OCI-LY1 (cell line): ENCODE results near the gene HOXD9.

Source experiments
- EZH2 ChIP-seq: fragments of 200-600 bp; sonication (generic), shearing (Covaris generic); IDR thresholded peaks from 2 replicates; pipeline ENCODE4 v1.8.0; 2017; ENCODE audit warnings: borderline replicate concordance, mixed run types, mild to moderate bottlenecking, antibody characterized with exemption, low read length, moderate library complexity, mixed read lengths
- TF ChIP-seq, protein P1 (sequence below): fragments of 200-600 bp; sonication (generic), shearing (Covaris generic); IDR thresholded peaks from 2 replicates; pipeline ENCODE4 v1.5.1; 2017; ENCODE audit warnings: mild to moderate bottlenecking, antibody characterized with exemption, low read length, moderate library complexity, mixed read lengths

DNA sequence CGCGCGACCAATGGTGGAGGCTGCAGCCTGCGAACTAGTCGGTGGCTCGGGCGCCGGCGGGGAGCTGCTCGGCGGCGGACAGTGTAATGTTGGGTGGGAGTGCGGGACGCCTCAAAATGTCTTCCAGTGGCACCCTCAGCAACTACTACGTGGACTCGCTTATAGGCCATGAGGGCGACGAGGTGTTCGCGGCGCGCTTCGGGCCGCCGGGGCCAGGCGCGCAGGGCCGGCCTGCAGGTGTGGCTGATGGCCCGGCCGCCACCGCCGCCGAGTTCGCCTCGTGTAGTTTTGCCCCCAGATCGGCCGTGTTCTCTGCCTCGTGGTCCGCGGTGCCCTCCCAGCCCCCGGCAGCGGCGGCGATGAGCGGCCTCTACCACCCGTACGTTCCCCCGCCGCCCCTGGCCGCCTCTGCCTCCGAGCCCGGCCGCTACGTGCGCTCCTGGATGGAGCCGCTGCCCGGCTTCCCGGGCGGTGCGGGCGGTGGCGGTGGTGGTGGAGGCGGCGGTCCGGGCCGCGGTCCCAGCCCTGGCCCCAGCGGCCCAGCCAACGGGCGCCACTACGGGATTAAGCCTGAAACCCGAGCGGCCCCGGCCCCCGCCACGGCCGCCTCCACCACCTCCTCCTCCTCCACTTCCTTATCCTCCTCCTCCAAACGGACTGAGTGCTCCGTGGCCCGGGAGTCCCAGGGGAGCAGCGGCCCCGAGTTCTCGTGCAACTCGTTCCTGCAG is at the start of gene HOXD9:
- TF ChIP-seq, protein P1, sequence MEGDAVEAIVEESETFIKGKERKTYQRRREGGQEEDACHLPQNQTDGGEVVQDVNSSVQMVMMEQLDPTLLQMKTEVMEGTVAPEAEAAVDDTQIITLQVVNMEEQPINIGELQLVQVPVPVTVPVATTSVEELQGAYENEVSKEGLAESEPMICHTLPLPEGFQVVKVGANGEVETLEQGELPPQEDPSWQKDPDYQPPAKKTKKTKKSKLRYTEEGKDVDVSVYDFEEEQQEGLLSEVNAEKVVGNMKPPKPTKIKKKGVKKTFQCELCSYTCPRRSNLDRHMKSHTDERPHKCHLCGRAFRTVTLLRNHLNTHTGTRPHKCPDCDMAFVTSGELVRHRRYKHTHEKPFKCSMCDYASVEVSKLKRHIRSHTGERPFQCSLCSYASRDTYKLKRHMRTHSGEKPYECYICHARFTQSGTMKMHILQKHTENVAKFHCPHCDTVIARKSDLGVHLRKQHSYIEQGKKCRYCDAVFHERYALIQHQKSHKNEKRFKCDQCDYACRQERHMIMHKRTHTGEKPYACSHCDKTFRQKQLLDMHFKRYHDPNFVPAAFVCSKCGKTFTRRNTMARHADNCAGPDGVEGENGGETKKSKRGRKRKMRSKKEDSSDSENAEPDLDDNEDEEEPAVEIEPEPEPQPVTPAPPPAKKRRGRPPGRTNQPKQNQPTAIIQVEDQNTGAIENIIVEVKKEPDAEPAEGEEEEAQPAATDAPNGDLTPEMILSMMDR = no peak
- no peak for TF ChIP-seq EZH2
